Putamen (tissue), 1 donor: ENCODE measurements around the gene TXLNB.

Experiments used
- DNase-seq: peaks from one replicate; pipeline ENCODE4 v3.0.0-alpha.2; 2016; ENCODE audit warnings: low spot score

TXLNB gene

GRCh38 chr6:139291813-139292619, at the start of gene TXLNB:
Gene TXLNB (minus strand): TSS chr6:139291998. CDS start chr6:139288899, 3,099 bp downstream.
- peak; percentile 9 for DNase-seq

DNA sequence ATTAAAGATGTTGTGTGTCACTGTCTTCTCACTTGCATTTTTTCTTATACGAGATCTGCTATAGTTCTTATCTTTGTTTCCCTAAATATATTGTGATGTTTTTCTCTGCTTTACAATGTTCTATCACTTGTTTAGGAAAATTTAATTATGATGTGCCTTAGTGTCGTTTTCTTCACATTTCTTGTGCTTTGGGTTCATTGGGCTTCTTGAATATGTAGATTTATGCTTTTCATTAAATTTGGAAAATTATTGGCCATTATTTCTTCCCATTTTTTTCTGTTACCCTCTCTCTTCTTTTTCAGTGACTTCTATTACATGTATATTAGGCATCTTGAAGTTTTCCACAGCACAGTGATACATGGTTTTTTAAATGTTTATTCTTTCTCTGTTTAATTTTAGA, 49.3 kb upstream of the TXLNB start:
- no peak for DNase-seq

- DNase-seq: no peak
Measured at GRCh38 chr6:139338795-139339194, 47.0 kb upstream of the TXLNB start.

- no peak for DNase-seq
Measured at GRCh38 chr6:139337830-139338229, 46.0 kb upstream of the TXLNB start.

DNA sequence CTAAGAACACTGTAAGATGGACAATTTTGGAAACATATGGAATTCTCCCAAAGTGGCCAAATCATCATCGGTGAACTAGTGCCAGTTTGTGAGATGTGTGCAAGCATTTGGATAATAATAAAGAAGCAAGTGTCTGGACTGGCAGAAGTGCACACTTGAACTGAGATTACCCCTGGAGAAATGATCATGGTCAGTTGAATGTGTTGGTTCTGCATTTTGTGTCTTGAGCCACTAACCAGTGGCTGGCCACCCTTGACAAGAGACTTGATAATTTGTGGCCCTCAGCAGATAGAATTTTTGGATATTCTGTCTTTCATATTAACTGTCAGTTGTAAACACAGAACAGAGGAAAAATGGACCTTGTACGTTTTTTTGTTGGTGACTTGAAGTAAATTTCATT, 45.2 kb upstream of the TXLNB start:
- no peak for DNase-seq

- no peak for DNase-seq
Measured at GRCh38 chr6:139336488-139336887, 44.7 kb upstream of the TXLNB start.

- no peak for DNase-seq
Measured at GRCh38 chr6:139335447-139336210, 43.8 kb upstream of the TXLNB start.

- no peak for DNase-seq
Measured at GRCh38 chr6:139334806-139335446, 43.1 kb upstream of the TXLNB start.

DNA sequence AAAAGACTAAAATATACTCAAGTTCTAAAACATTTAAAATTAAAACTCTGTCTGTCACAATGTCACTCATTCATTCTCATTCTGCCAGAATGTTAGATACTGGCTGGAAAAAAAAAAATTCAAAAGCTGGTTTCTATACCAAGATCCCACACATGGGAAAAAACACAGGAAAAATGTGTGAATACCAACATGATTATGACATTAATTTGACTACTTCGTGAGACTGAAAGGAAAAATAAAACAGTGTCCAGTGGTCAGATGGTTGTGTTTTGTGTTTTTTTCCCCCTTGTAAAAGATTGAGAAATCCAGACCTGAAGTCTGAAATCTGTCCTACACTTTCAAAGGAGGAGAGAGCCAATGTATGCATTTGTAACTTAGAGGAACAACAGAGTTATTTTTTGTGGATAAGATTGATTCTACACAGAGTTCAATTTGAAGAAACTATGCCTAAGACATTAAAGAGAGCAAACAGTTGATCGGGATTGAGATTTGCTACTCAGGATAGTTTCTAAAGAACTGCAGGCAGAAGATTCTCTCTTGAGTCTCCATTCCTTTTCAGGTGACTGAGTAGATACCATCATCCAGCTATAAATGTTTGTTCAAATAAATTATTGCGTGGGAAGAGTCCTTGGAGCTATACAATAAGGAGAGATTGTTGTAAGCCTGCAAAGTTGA, 39.2 kb upstream of the TXLNB start:
- DNase-seq: no peak

- no peak for DNase-seq
Measured at GRCh38 chr6:139330306-139330705, 38.5 kb upstream of the TXLNB start.

DNA sequence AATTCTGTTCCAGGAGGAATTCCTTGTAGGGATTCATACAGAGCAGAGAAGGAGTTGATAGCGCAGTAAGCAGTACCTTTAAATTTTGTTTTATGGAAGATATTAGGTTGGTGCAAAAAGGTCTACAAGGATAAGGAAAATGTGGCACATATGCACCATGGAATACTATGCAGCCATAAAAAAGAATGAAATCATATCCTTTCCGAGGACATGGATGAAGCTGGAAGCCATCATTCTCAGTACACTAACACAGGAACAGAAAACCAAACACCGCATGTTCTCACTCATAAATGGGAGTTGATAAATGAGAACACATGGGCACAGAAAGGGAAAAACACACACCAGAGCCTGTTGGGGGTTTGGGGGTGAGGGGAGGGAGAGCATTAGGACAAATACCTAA, 37.4 kb upstream of the TXLNB start:
- DNase-seq: no peak

DNA sequence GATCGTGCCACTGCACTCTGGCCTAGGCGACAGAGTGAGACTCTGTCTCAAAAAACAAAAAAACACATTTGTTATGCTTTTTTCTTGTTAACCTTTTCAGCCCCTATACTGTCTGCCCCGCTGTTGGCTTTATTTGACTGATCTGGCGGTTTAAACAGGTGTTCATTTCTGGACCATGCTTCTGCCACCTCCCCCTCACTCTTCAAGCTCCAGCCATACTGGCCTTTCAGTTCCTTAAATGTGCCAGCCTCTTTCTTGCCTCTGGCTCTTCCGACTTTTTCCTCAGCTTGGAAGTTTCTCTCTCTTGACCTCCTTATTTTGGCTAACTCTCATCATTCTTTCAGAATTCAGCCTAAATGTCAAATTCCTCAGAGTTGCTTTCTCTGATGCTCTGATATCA, 35.2 kb upstream of the TXLNB start:
- DNase-seq: no peak

GRCh38 chr6:139325686-139326085, 33.9 kb upstream of the TXLNB start:
- no peak for DNase-seq

GRCh38 chr6:139325125-139325524, 33.3 kb upstream of the TXLNB start:
- no peak for DNase-seq

DNA sequence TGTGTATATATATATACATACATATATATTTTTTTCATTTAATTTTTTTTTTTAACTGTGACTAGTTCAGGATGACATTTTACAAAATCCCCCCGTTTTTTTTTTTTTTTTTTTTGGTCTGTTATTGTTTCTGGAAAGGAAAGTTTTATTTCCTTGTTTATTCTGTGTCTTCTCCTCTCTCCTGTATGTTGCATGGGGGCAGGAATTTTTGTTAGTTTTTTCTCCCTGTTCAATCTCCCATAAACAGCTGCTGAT, 32.4 kb upstream of the TXLNB start:
- DNase-seq: no peak

GRCh38 chr6:139323511-139324300, 31.9 kb upstream of the TXLNB start:
- peak; percentile 21 for DNase-seq

DNA sequence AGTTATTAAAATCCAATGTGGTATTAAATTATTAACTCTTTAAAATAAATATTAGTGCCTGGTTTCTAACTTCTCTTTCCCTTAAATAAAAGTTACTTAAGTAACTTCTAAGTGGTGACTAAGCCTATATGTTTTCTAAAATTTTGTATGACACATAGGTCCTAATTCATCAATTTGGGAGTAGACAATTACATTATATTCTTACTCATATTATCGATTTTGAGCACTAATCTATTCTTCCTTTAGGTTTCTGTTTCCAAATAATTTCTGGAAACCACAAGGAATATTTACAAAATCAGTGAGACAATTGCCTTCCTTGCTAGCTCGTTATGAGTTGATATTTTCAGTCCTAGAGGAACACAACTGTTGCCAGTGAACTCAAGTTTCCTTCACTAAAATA, 28.3 kb upstream of the TXLNB start:
- DNase-seq: no peak

DNA sequence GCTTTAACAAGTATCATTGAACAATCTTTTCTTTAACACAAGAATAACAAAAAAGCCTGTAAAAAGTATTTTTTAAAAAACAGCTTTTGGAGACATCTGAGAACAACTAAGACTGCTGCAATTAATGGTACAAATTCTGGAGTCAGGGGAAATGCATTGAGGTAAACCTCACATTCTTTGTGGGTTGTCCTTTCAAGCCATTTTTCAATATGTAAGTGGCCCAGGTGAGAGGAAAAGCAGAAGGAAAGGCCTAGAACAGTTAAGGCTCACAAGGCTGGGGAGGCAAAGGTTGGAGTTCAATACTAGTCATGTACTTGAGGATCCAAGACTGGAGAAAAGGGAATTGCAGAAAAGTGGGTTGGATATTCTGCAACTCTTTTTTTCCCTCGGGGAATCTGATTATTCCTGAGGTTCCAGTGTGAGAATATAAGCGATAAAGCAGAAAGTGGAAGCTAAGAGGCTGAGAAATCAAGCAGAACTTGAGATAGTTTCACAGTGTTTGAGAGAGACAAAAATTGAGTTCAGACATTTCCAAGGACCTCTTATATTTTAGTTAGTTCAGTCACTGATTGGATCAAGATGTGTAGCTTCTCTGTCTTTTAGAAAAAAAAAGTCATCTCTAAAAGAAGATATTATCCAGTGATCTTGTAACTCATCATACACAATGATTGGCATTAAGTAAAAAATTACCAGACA, 25.0 kb upstream of the TXLNB start:
- DNase-seq: no peak

DNA sequence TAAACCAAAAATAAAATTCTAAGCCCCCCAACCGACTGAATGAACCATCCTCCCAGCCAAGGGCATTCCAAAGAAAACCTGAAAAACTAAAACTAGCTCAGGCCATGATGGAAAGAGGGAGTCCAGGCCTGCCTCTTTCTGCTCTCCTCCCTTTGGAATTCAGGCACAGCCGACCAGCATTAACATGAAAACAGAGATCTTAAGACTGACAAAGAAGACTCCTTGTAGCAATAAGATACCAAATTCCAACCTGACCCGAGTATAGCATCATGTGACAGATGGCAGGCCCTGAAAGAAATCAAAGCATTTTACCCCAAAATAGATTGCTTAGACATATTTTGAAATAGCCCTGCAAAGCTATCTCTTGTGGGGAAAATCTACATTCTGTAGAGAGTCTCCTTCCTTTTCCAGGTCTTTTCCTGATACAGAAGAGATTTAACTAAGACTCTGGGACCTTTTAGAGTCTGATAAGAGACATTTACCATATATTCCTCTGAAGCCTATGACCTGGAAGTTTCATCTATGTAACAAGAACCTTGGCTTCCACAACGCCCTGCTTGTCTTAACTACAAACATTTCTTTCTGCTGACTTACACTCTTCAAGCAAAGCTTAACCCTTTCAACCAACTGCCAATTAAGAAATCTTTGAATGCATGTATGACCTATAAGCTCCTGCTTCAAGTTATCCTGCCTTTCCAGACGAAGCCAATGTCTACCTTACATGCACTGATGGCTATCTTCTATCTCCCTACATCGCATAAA, 22.2 kb upstream of the TXLNB start:
- DNase-seq: no peak

- DNase-seq: no peak
Measured at GRCh38 chr6:139313229-139313628, 21.4 kb upstream of the TXLNB start.
